ENCODE results near the gene EFR3B. TPM values are rescaled to one million over a fixed set of nuclear protein-coding genes. Genes with fewer than 3 reads are reported as not detected.
A peak's percentile ranks its signal among the peaks of the same experiment; 100 is the strongest.
"Not testable (repeated sequence)": the region's sequence is repeated elsewhere in the genome, so short reads cannot be mapped to it uniquely, and the experiment has no call there.

Gene EFR3B, protein sequence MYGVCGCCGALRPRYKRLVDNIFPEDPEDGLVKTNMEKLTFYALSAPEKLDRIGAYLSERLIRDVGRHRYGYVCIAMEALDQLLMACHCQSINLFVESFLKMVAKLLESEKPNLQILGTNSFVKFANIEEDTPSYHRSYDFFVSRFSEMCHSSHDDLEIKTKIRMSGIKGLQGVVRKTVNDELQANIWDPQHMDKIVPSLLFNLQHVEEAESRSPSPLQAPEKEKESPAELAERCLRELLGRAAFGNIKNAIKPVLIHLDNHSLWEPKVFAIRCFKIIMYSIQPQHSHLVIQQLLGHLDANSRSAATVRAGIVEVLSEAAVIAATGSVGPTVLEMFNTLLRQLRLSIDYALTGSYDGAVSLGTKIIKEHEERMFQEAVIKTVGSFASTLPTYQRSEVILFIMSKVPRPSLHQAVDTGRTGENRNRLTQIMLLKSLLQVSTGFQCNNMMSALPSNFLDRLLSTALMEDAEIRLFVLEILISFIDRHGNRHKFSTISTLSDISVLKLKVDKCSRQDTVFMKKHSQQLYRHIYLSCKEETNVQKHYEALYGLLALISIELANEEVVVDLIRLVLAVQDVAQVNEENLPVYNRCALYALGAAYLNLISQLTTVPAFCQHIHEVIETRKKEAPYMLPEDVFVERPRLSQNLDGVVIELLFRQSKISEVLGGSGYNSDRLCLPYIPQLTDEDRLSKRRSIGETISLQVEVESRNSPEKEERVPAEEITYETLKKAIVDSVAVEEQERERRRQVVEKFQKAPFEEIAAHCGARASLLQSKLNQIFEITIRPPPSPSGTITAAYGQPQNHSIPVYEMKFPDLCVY
- polyA plus RNA-seq (2012; ENCODE audit: insufficient read depth, insufficient read length, low read depth): 0.86 TPM

DNA sequence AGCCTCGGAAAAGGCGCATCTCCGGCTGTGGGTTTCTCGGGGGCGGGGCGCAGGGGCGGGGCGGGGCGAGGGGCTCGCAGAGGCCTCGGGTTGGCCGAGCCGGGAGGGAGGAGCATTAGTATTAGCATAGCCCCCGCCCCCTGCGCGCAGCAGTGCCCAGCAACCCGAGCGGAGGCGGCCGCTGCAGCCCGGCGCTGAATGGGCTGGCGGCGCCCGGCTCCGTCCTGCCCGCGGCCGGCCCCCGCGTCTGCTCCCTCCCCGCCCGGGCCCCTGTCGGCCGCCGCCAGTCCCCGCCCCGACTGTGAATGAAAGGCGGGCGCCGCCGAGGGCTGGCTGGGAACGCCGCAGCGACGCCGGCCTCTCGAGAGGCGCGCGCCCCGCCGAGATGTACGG, at the start of gene EFR3B:
TSS of gene EFR3B (plus strand) at position 149 of the 393 bp plus-strand sequence. CDS start at position 386, 237 bp downstream.
- Histone ChIP-seq H3K9me3 (no peaks in the 10 kb centered on the region), H3K27me3 (no peaks in the 10 kb centered on the region), H3K4me1 (peaks cover under 1% of the 10 kb centered on the region; the same call in 1 of the 2 replicates), H3K4me3 (ENCODE audit: low read depth, low read length) (peak within 1 kb of the TSS; percentile 80), H3K36me3 (no peaks in the 10 kb centered on the region)
- TF ChIP-seq, protein P1, sequence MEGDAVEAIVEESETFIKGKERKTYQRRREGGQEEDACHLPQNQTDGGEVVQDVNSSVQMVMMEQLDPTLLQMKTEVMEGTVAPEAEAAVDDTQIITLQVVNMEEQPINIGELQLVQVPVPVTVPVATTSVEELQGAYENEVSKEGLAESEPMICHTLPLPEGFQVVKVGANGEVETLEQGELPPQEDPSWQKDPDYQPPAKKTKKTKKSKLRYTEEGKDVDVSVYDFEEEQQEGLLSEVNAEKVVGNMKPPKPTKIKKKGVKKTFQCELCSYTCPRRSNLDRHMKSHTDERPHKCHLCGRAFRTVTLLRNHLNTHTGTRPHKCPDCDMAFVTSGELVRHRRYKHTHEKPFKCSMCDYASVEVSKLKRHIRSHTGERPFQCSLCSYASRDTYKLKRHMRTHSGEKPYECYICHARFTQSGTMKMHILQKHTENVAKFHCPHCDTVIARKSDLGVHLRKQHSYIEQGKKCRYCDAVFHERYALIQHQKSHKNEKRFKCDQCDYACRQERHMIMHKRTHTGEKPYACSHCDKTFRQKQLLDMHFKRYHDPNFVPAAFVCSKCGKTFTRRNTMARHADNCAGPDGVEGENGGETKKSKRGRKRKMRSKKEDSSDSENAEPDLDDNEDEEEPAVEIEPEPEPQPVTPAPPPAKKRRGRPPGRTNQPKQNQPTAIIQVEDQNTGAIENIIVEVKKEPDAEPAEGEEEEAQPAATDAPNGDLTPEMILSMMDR (IDR thresholded peaks at IDR 0.05; ENCODE audit: low read depth, low read length): no peak
- peak; percentile 99 for DNase-seq

GRCh38 chr2:24993406-24994145, 48.3 kb upstream of the EFR3B start:
- TF ChIP-seq, protein P1 (IDR thresholded peaks at IDR 0.05; ENCODE audit: low read depth, low read length): no peak
- no peak for DNase-seq

DNA sequence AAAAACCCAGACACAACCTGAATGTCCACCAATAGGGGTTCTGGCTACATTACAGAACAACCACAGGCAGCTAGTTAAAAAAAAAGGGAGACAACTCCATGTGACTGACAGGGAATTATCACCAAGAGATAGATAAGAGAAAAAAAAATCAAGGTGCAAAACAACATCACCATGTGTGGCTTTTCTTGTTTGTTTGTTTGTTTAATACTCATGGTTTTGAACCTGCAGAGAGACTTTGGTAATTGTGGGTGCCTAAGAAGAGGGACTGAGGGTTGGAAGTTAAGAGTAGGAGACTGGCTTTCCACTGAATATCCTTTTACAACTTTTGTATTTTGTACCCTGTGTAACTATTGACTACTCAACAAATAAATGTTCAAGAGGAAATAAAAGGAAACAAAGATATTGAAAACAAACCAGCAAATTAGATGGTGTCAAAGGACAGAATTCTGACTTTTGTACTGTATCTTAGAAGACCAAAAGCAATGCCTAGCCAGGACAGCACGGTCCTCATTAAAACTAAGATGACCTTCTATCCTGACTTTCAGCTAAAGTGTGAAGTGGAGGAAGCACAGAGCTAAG, 47.6 kb upstream of the EFR3B start:
- DNase-seq: no peak
- no peaks in the 10 kb centered on the region; the same call in 1 of the 2 replicates for H3K27me3 ChIP-seq
- H3K9me3 ChIP-seq: no peaks in the 10 kb centered on the region; the same call in 1 of the 2 replicates
- H3K4me1 ChIP-seq: peaks cover 10% of the 10 kb centered on the region
- TF ChIP-seq, protein P1 (IDR thresholded peaks at IDR 0.05; ENCODE audit: low read depth, low read length): no peak
- H3K4me3 ChIP-seq (ENCODE audit: low read depth, low read length): no peak overlapping the region
- no peaks in the 10 kb centered on the region for H3K36me3 ChIP-seq

More at GRCh38 chr2:24993406-24994145, 48.3 kb upstream of the EFR3B start:
- no peaks in the 10 kb centered on the region for H3K36me3 ChIP-seq
- H3K9me3 ChIP-seq: no peaks in the 10 kb centered on the region; the same call in 1 of the 2 replicates
- no peaks in the 10 kb centered on the region; the same call in 1 of the 2 replicates for H3K27me3 ChIP-seq
- peaks cover 10% of the 10 kb centered on the region for H3K4me1 ChIP-seq
- H3K4me3 ChIP-seq (ENCODE audit: low read depth, low read length): no peak overlapping the region

DNA sequence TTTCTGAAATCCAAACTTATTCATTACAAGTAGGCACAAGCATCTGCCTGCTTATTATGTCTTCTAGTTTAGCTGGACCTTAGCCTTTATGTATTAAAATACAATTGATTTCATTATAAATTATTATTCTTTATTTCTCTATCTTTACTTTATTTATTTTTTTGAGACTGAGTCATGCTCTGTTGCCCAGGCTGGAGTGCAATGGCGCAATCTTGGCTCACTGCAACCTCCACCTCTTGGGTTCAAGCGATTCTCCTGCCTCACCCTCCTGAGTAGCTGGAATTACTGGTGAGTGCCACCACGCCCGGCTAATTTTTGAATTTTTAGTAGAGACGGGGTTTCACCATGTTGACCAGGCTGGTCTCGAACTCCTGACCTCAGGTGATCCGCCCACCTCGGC, 42.8 kb upstream of the EFR3B start:
- not testable (repeated sequence) for DNase-seq; H3K36me3 ChIP-seq; H3K9me3 ChIP-seq; H3K4me3 ChIP-seq (ENCODE audit: low read depth, low read length); H3K4me1 ChIP-seq; H3K27me3 ChIP-seq

DNA sequence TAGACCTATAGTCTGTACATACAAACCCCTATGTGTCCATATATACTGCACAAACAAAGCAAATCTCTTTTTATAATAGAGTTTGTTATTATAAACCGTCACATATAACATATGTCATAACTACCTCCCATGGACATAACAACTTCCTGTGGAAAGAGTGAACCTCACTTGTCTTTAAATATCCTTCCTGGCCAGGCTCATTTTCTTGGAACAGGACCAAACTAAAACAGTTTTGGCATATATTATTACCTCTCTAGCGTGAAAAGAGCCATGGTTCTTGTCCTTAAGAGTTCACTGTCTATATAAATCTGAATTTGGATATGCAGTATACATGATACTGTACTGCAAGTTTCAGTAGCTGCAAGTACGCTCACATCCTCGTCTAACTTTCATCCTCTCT, 41.8 kb upstream of the EFR3B start:
- Histone ChIP-seq H3K36me3 (no peaks in the 10 kb centered on the region), H3K4me3 (ENCODE audit: low read depth, low read length) (no peak overlapping the region), H3K27me3 (no peaks in the 10 kb centered on the region), H3K4me1 (peaks cover 7% of the 10 kb centered on the region), H3K9me3 (no peaks in the 10 kb centered on the region)
- TF ChIP-seq, protein P1 (IDR thresholded peaks at IDR 0.05; ENCODE audit: low read depth, low read length): no peak
- DNase-seq: no peak
